IMR-90 (cell line): Measurements from ENCODE around the gene CMIP. TPM values are rescaled to one million over a fixed set of nuclear protein-coding genes. Genes with fewer than 3 reads are reported as not detected.

Experiments
- ATAC-seq: fragments of 200-7000 bp; cut with Tn5 transposase; 2 replicates; pipeline ENCODE4 v1.9.1; 2020; ENCODE audit warnings: low read depth, mild to moderate bottlenecking, moderate library complexity
- BruUV-seq: library from RNA; stranded (reverse); fragments of 400-500 nt; replicated peaks from 2 replicates; lab custom pipeline; 2021; lab: Mats Ljungman, UMichigan
- CTCF ChIA-PET: fragments of 300-600 bp; formaldehyde crosslinking; extraction: SDS; loops from one replicate; lab custom pipeline; 2021; ENCODE audit warnings: antibody characterized with exemption; lab: Yijun Ruan, JAX
- POLR2A ChIA-PET: fragments of 300-600 bp; sonication (Branson Sonifier 250); formaldehyde crosslinking; loops from one replicate; lab custom pipeline; 2022; ENCODE audit warnings: antibody characterized with exemption; ENCODE audit not compliant: unreplicated experiment; lab: Charles Lee
- DNase-seq: peaks from one replicate; pipeline ENCODE4 v3.0.0; 2013
- H2AFZ ChIP-seq: replicated peaks from 2 replicates; pipeline ENCODE3; 2013; ENCODE audit warnings: low read length, mild to moderate bottlenecking; ENCODE audit not compliant: poor library complexity
- H2AK5ac ChIP-seq: 2 replicates; pipeline ENCODE4 v1.6.1; 2013; ENCODE audit warnings: low read depth, low read length, inconsistent platforms
- H2AK9ac ChIP-seq: replicated peaks from 2 replicates; pipeline ENCODE3; 2013; ENCODE audit warnings: mild to moderate bottlenecking, low read depth, low read length, moderate library complexity; ENCODE audit not compliant: poor library complexity
- H2BK120ac ChIP-seq: 2 replicates; pipeline ENCODE4 v1.6.1; 2013; ENCODE audit warnings: low read depth, low read length, inconsistent platforms
- H2BK15ac ChIP-seq: 3 replicates; pipeline ENCODE4 v1.6.1; 2013; ENCODE audit warnings: low read depth, low read length, inconsistent platforms
- H2BK20ac ChIP-seq: 2 replicates; pipeline ENCODE4 v1.6.1; 2013; ENCODE audit warnings: low read depth, mild to moderate bottlenecking, inconsistent platforms, low read length, moderate library complexity
- H2BK5ac ChIP-seq: 2 replicates; pipeline ENCODE4 v1.6.1; 2013; ENCODE audit warnings: mild to moderate bottlenecking, low read depth, low read length, inconsistent platforms; ENCODE audit not compliant: poor library complexity, severe bottlenecking
- H3K14ac ChIP-seq: replicated peaks from 2 replicates; pipeline ENCODE4 v1.6.1; 2013; ENCODE audit warnings: low read depth, low read length, inconsistent platforms
- H3K18ac ChIP-seq: 2 replicates; pipeline ENCODE4 v1.6.1; 2013; ENCODE audit warnings: low read depth, low read length, control low read depth
- H3K23ac ChIP-seq: 2 replicates; pipeline ENCODE4 v1.6.1; 2013; ENCODE audit warnings: low read depth, low read length, inconsistent platforms
- H3K27ac ChIP-seq: 2 replicates; pipeline ENCODE4 v1.5.1; 2013; ENCODE audit warnings: mild to moderate bottlenecking, control low read depth, low read length; ENCODE audit not compliant: insufficient read depth
- H3K27me3 ChIP-seq: 2 replicates; pipeline ENCODE4 v1.6.1; 2013; ENCODE audit warnings: low read length; ENCODE audit not compliant: control insufficient read depth, insufficient read depth
- H3K36me3 ChIP-seq: 2 replicates; pipeline ENCODE4 v1.6.1; 2013; ENCODE audit warnings: low read length, mixed read lengths; ENCODE audit not compliant: control insufficient read depth, insufficient read depth
- H3K4ac ChIP-seq: 2 replicates; pipeline ENCODE4 v1.6.1; 2013; ENCODE audit warnings: low read depth, low read length, inconsistent platforms
- H3K4me1 ChIP-seq: 2 replicates; pipeline ENCODE4 v1.6.1; 2013; ENCODE audit warnings: low read length, mixed read lengths; ENCODE audit not compliant: control insufficient read depth, insufficient read depth
- H3K4me2 ChIP-seq: 2 replicates; pipeline ENCODE4 v1.6.1; 2013; ENCODE audit warnings: low read depth, mild to moderate bottlenecking, control low read depth, low read length, moderate library complexity
- H3K4me3 ChIP-seq: 2 replicates; pipeline ENCODE4 v1.5.1; 2013; ENCODE audit warnings: low read depth, mild to moderate bottlenecking, control low read depth, low read length, moderate library complexity; ENCODE audit not compliant: insufficient read depth
- H3K56ac ChIP-seq: 2 replicates; pipeline ENCODE4 v1.6.1; 2013; ENCODE audit warnings: low read length, inconsistent platforms; ENCODE audit not compliant: insufficient read depth; ENCODE audit errors: extremely low read depth
- H3K79me1 ChIP-seq, 2 experiments: 2 replicates each; pipeline ENCODE4 v1.6.1; 2013; ENCODE audit warnings: low read length in 2 of 2, inconsistent platforms in 1 of 2, low read depth in 1 of 2
- H3K9ac ChIP-seq: 2 replicates; pipeline ENCODE4 v1.6.1; 2013; ENCODE audit warnings: low read depth, low read length, control low read depth
- H3K9me1 ChIP-seq: 2 replicates; pipeline ENCODE4 v1.6.1; 2013; ENCODE audit warnings: low read length, inconsistent platforms; ENCODE audit not compliant: insufficient read depth
- H3K9me3 ChIP-seq: 2 replicates; pipeline ENCODE4 v1.6.1; 2013; ENCODE audit warnings: low read length; ENCODE audit not compliant: control insufficient read depth, insufficient read depth
- H4K20me1 ChIP-seq: 2 replicates; pipeline ENCODE4 v1.6.1; 2013; ENCODE audit warnings: low read length, inconsistent platforms; ENCODE audit not compliant: insufficient read depth
- H4K5ac ChIP-seq: 2 replicates; pipeline ENCODE4 v1.6.1; 2013; ENCODE audit warnings: mild to moderate bottlenecking, low read depth, low read length, control low read depth
- H4K8ac ChIP-seq, 2 experiments: 2 replicates each; pipeline ENCODE4 v1.6.1; 2013; ENCODE audit warnings: low read depth in 2 of 2, low read length in 2 of 2, control low read depth in 1 of 2, inconsistent platforms in 1 of 2
- H4K91ac ChIP-seq: 2 replicates; pipeline ENCODE4 v1.6.1; 2013; ENCODE audit warnings: low read depth, low read length, inconsistent platforms; ENCODE audit not compliant: insufficient read depth
- BHLHE40 ChIP-seq: fragments of 150-350 bp; IDR thresholded peaks from 2 replicates; pipeline ENCODE4 v1.6.1; 2016; ENCODE audit warnings: mild to moderate bottlenecking, low read depth, low read length
- CHD1 ChIP-seq: IDR thresholded peaks from 2 replicates; pipeline ENCODE4 v1.6.1; 2012; ENCODE audit warnings: low read depth, low read length, improper control_type of control experiment
- ELK1 ChIP-seq: fragments of 150-350 bp; IDR thresholded peaks from 2 replicates; pipeline ENCODE4 v1.6.1; 2016; ENCODE audit warnings: low read depth, mild to moderate bottlenecking, low read length, moderate library complexity, borderline replicate concordance
- USF2 ChIP-seq: fragments of 150-350 bp; IDR thresholded peaks from 2 replicates; pipeline ENCODE4 v1.6.1; 2017; ENCODE audit warnings: mild to moderate bottlenecking, antibody characterized with exemption, low read length, low read depth
- WGBS, 2 experiments: methylation state at CpG; one replicate each; pipeline versions ENCODE4 v1.1.5 to v1.1.7; 2013; ENCODE audit warnings: missing lambda C conversion rate in 2 of 2; ENCODE audit not compliant: insufficient read length in 1 of 2; ENCODE audit errors: extremely low coverage in 2 of 2; 5-methylcytosine and 5-hydroxymethylcytosine counted together
- dilution Hi-C: fragments of 300-500 bp; cut with HindIII; formaldehyde crosslinking; loops from one replicate; pipeline ENCODE4 v1.14.3; 2018; ENCODE audit warnings: low sequenced_read_pairs; ENCODE audit not compliant: unreplicated experiment
- in situ Hi-C: fragments of 300-500 bp; cut with MboI; formaldehyde crosslinking; loops from 3 replicates; pipeline ENCODE4 v1.14.3; 2019; ENCODE audit warnings: low sequenced_read_pairs, inconsistent platforms, mixed read lengths
- intact Hi-C: fragments of 100-400 bp; cut with micrococcal nuclease; formaldehyde crosslinking; loops from 2 replicates; pipeline ENCODE4 v1.10.0; 2022
- polyA plus RNA-seq, 3 experiments: library from polyadenylated mRNA; depleted of rRNA; stranded (reverse); fragments of >200 nt; gene quantifications; 2 replicates each; pipeline ENCODE4 v1.2.3, GENCODE V29; 2012; ENCODE audit warnings: low replicate concordance in 1 of 3
- total RNA-seq: library from RNA; depleted of rRNA; stranded (reverse); fragments of >200 nt; gene quantifications from 2 replicates; pipeline ENCODE4 v1.2.3, GENCODE V29; 2012

Gene CMIP
- total and polyA plus RNA-seq, 2 of the 4 experiments (the other 2 are of a cell fraction) = 3.2 to 11.6 TPM

GRCh38 chr16:81492965-81493754 lies 48.6 kb downstream of the CMIP start:
- H3K56ac ChIP-seq = no peak overlapping the region
- peaks cover 21% of the 10 kb centered on the region for H3K9me1 ChIP-seq
- no peak overlapping the region for H3K18ac ChIP-seq
- H3K14ac ChIP-seq = no peak overlapping the region
- peak overlapping the region; percentile 1 for H2AK9ac ChIP-seq
- peak overlapping the region; percentile 27 for H2BK5ac ChIP-seq
- no peak for ATAC-seq
- POLR2A ChIA-PET = no interaction called here
- 69% methylated on average over 9 of the region's 29 CpGs; no CpG with 5 or more reads in 1 of the 2 experiments for WGBS, 2 experiments
- H3K9me3 ChIP-seq = no peaks in the 10 kb centered on the region
- no peak overlapping the region for H2BK15ac ChIP-seq
- TF ChIP-seq BHLHE40 (no peak), USF2 (no peak), CHD1 (no peak), ELK1 (no peak)
- CTCF ChIA-PET = interaction anchor here (0.6 kb wide), 2 partner anchors 288 to 1510 kb away, joined by 3 to 4 read pairs; no protein-coding TSS in a partner anchor
- in situ Hi-C loops (no loop called here), intact Hi-C loops (no loop called here), dilution Hi-C loops (no loop called here)
- no peaks in the 10 kb centered on the region for H3K27me3 ChIP-seq
- no peak overlapping the region for H2BK20ac ChIP-seq
- H3K4me3 ChIP-seq = no peak overlapping the region
- no peak overlapping the region for H3K4me2 ChIP-seq
- no TSS peak for BruUV-seq
- peaks cover 68% of the 10 kb centered on the region for H4K20me1 ChIP-seq
- H2BK120ac ChIP-seq = no peak overlapping the region
- H2AK5ac ChIP-seq = peak overlapping the region; percentile 42; the same call in 1 of the 2 replicates
- H3K79me1 ChIP-seq = peaks cover 17 to 86% of the 10 kb centered on the region in 2 experiments
- peaks cover 22% of the 10 kb centered on the region for H3K4me1 ChIP-seq
- no peak for DNase-seq
- peak overlapping the region; percentile 5; the same call in 1 of the 2 replicates for H4K91ac ChIP-seq
- H4K5ac ChIP-seq = no peak overlapping the region
- peak overlapping the region in 1 of 2 experiments; percentile 18; a peak in 1 of 4 replicates for H4K8ac ChIP-seq
- peak overlapping the region; percentile 37; the same call in 1 of the 2 replicates for H3K4ac ChIP-seq
- no peak overlapping the region for H3K9ac ChIP-seq
- H3K27ac ChIP-seq = no peak overlapping the region
- peak overlapping the region; percentile 66 for H2AFZ ChIP-seq
- no peak overlapping the region for H3K23ac ChIP-seq
- H3K36me3 ChIP-seq = no peaks in the 10 kb centered on the region
